GM12891 (cell line): ENCODE measurements around the gene TMEM109.

Source experiments
- POLR2A ChIP-seq: IDR thresholded peaks from 2 replicates; pipeline ENCODE4 v1.6.1; 2011; ENCODE audit warnings: low read depth, low read length, control low read depth
- TAF1 ChIP-seq: IDR thresholded peaks from 2 replicates; pipeline ENCODE4 v1.6.1; 2011; ENCODE audit warnings: low read depth, low read length, control low read depth

DNA sequence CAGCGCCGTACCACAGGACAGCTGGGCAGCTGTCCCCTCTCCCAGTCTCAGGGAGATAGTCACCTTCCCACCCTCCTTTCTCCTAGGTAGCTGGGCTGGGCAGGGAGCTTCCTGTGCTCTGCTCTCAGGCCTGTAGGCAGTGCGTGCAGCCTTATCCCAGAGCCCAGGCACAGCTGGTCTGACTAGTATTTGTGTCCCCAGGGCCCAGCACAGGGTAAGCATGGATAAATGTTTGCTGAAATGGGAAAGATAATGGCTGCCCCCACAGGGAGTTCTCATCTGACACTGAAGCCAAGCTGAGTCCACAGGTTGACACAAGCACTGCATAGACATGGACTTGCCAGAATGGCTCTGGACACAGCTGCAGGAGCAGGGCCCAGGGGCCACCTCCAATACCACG, 28.3 kb downstream of the TMEM109 start:
- TF ChIP-seq POLR2A (no peak), TAF1 (no peak)
